VCaP (cell line): ENCODE measurements around the gene STARD13.
A peak's percentile ranks its signal among the peaks of the same experiment; 100 is the strongest.

Source experiments
- H3K27ac ChIP-seq: fragments of 450-650 bp; 2 replicates; pipeline ENCODE4 v1.5.1; 2017
- CTCF ChIP-seq: fragments of 450-650 bp; conservative IDR thresholded peaks from 2 replicates; pipeline ENCODE4 v1.5.1; 2017; ENCODE audit warnings: mild to moderate bottlenecking, moderate library complexity

STARD13 gene

GRCh38 chr13:33289966-33290365, 4.4 kb upstream of the STARD13 start:
- H3K27ac ChIP-seq = no peak overlapping the region
- TF ChIP-seq CTCF = no peak

DNA sequence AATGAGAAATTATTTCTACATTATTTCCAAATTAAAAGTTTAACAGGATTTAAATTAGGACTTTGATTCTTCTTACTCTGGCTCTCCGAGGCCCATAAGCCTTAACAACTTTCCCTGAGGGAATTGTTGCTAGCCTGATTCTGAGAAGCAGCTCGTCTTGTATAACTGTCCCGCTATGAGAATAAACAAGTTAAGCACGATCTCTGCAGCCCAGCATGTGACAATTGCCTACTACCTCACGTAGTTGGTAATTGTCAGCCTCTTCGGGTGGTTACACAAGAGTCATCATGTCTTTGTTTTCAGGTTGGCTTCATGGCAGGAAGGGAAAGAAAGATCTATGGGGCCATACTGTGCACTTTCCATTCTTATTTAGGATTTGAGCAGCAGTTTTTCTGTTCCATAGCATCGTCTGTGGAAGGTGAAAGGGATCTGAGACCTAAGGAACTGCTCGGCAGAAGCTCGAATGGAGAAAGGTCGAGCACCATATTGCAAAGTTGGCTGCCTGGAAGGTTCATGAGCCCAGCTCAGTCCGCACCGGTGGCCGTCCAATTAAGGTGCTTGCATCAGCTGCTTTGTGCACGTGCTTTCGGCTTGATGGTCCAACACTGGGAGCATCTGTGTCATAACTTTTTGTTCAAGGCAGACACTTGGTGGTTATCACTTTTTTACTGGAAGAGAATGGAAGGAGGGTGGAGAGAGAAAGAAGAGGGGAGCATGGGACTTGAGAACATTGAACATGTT, 1.8 kb upstream of the STARD13 start:
- no peak for TF ChIP-seq CTCF
- H3K27ac ChIP-seq = no peak overlapping the region

- H3K27ac ChIP-seq = peak overlapping the region; percentile 74
These were observed 573 bp upstream of the STARD13 start for GRCh38 chr13:33286128-33286527.

GRCh38 chr13:33284916-33285315, 639 bp downstream of the STARD13 start:
- peak overlapping the region; percentile 74 for H3K27ac ChIP-seq
- TF ChIP-seq CTCF = no peak

More at GRCh38 chr13:33286128-33286527, 573 bp upstream of the STARD13 start:
- no peak for TF ChIP-seq CTCF

GRCh38 chr13:33284031-33284430, 1.5 kb downstream of the STARD13 start:
- TF ChIP-seq CTCF = no peak
- peak overlapping the region; percentile 74 for H3K27ac ChIP-seq

GRCh38 chr13:33283195-33283911, 2.2 kb downstream of the STARD13 start:
- TF ChIP-seq CTCF = no peak
- no peak overlapping the region for H3K27ac ChIP-seq

- H3K27ac ChIP-seq = no peak overlapping the region
- TF ChIP-seq CTCF = no peak
These were observed 3.5 kb downstream of the STARD13 start for GRCh38 chr13:33281951-33282595.
